GM12878 (cell line): ENCODE data around the gene TMEM53. TPM values are rescaled to one million over a fixed set of nuclear protein-coding genes. Genes with fewer than 3 reads are reported as not detected.

Experiments used
- ATAC-seq: fragments of 200-7000 bp; cut with Tn5 transposase; 3 replicates; pipeline ENCODE4 v1.9.1; 2020; ENCODE audit warnings: mild to moderate bottlenecking, moderate library complexity
- BruUV-seq: library from RNA; stranded (reverse); fragments of 400-500 nt; replicated peaks from 2 replicates; lab custom pipeline; 2021; lab: Mats Ljungman, UMichigan
- CTCF ChIA-PET: fragments of 300-600 bp; sonication (Branson Sonifier 250); formaldehyde crosslinking; extraction: SDS; loops from one replicate; lab custom pipeline; 2021; ENCODE audit warnings: inconsistent platforms; lab: Yijun Ruan, JAX
- POLR2A ChIA-PET: fragments of 350-600 bp; formaldehyde crosslinking; extraction: SDS; loops from one replicate; lab custom pipeline; 2021; ENCODE audit warnings: inconsistent platforms; lab: Charles Lee
- RAD21 ChIA-PET: fragments of 300-600 bp; sonication (Branson Sonifier 250); formaldehyde crosslinking; loops from one replicate; lab custom pipeline; 2023; ENCODE audit warnings: antibody characterized with exemption; ENCODE audit not compliant: unreplicated experiment; lab: Charles Lee
- SMC1A ChIA-PET: fragments of 300-600 bp; sonication (Branson Sonifier 250); formaldehyde crosslinking; loops from one replicate; lab custom pipeline; 2023; ENCODE audit not compliant: unreplicated experiment, uncharacterized antibody; lab: Charles Lee
- DNase-seq: peaks from one replicate; pipeline ENCODE4 v3.0.0-alpha.2; 2011; ENCODE audit warnings: low read depth, low spot score
- FAIRE-seq: peaks from 3 replicates; lab custom pipeline; 2011; peaks lifted over from hg19 to GRCh38; lab: Jason Lieb, UNC
- H2AFZ ChIP-seq: 2 replicates; pipeline ENCODE4 v1.6.0; 2011; ENCODE audit warnings: low read depth, low read length, control low read depth; ENCODE audit not compliant: control insufficient read depth
- H3K27ac ChIP-seq: 2 replicates; pipeline ENCODE4 v1.5.1; 2011; ENCODE audit warnings: control low read depth; ENCODE audit not compliant: control insufficient read depth, insufficient read depth
- H3K27me3 ChIP-seq, 2 experiments: replicated peaks in 1 of 2; 2 replicates each; pipeline versions ENCODE4 v1.6.0 to v1.6.1; 2011; ENCODE audit warnings: low read length in 1 of 2; ENCODE audit not compliant: control insufficient read depth in 2 of 2, insufficient read depth in 2 of 2
- H3K36me3 ChIP-seq, 2 experiments: 2 replicates each; pipeline ENCODE4 v1.5.1; 2011; ENCODE audit warnings: low read length in 1 of 2; ENCODE audit not compliant: control insufficient read depth in 2 of 2, insufficient read depth in 2 of 2
- H3K4me1 ChIP-seq: 2 replicates; pipeline ENCODE4 v1.6.1; 2011; ENCODE audit warnings: mild to moderate bottlenecking, low read length, moderate library complexity, mixed read lengths; ENCODE audit not compliant: control insufficient read depth, insufficient read depth
- H3K4me2 ChIP-seq: 2 replicates; pipeline ENCODE4 v1.6.0; 2011; ENCODE audit warnings: control low read depth; ENCODE audit not compliant: control insufficient read depth, insufficient read depth
- H3K4me3 ChIP-seq: fragments of 200-600 bp; sonication (generic); 2 replicates; pipeline ENCODE4 v1.5.1; 2016
- H3K79me2 ChIP-seq: 2 replicates; pipeline ENCODE4 v1.6.0; 2011; ENCODE audit warnings: low read length; ENCODE audit not compliant: control insufficient read depth, insufficient read depth
- H3K9ac ChIP-seq: 2 replicates; pipeline ENCODE4 v1.8.0; 2011; ENCODE audit warnings: low read length, control low read depth, mixed read lengths; ENCODE audit not compliant: control insufficient read depth, insufficient read depth
- H3K9me3 ChIP-seq: replicated peaks from 3 replicates; pipeline ENCODE4 v1.5.1; 2011; ENCODE audit warnings: mild to moderate bottlenecking, low read length; ENCODE audit not compliant: control insufficient read depth, insufficient read depth
- H4K20me1 ChIP-seq: 2 replicates; pipeline ENCODE4 v1.6.0; 2011; ENCODE audit not compliant: control insufficient read depth, insufficient read depth
- BRCA1 ChIP-seq: IDR thresholded peaks from 2 replicates; pipeline ENCODE4 v1.6.1; 2011; ENCODE audit warnings: low read depth, low read length, improper control_type of control experiment
- CTCF ChIP-seq, 3 experiments: IDR thresholded peaks in 2 of 3; conservative IDR thresholded peaks in 1 of 3; 2 replicates each; pipeline ENCODE4 v1.5.1; 2011; ENCODE audit warnings: low read depth in 3 of 3, low read length in 3 of 3, mild to moderate bottlenecking in 3 of 3, control low read depth in 2 of 3, moderate library complexity in 2 of 3, inconsistent platforms in 1 of 3, mixed read lengths in 1 of 3; ENCODE audit not compliant: control insufficient read depth in 2 of 3, insufficient read depth in 1 of 3; ENCODE audit errors: extremely low read depth in 1 of 3
- IRF4 ChIP-seq: IDR thresholded peaks from 2 replicates; pipeline ENCODE4 v1.6.1; 2011; ENCODE audit warnings: low read depth, low read length
- MEF2A ChIP-seq: IDR thresholded peaks from 2 replicates; pipeline ENCODE4 v1.6.1; 2011; ENCODE audit warnings: low read depth, mild to moderate bottlenecking, low read length, moderate library complexity; ENCODE audit not compliant: insufficient read depth
- NR2C1 ChIP-seq: fragments of 450-650 bp; IDR thresholded peaks from 2 replicates; pipeline ENCODE4 v1.6.1; 2017; ENCODE audit warnings: antibody characterized with exemption, mild to moderate bottlenecking, moderate library complexity
- RELB ChIP-seq: fragments of 450-650 bp; IDR thresholded peaks from 2 replicates; pipeline ENCODE4 v1.6.1; 2017; ENCODE audit warnings: low read depth, mild to moderate bottlenecking, moderate library complexity
- SMAD5 ChIP-seq: IDR thresholded peaks from 2 replicates; pipeline ENCODE4 v1.6.1; 2016; ENCODE audit warnings: antibody characterized with exemption, low read depth
- WGBS: methylation state at CpG from one replicate; pipeline ENCODE4 v1.1.6; 2016; ENCODE audit warnings: low lambda C conversion rate; ENCODE audit not compliant: insufficient replicate concordance, insufficient coverage; ENCODE audit errors: missing lambda C conversion rate; 5-methylcytosine and 5-hydroxymethylcytosine counted together
- in situ Hi-C: fragments of 300-500 bp; cut with MboI; formaldehyde crosslinking; loops from 9 replicates; pipeline ENCODE4 v1.14.3; 2018; ENCODE audit warnings: mixed read lengths
- intact Hi-C: fragments of 100-400 bp; cut with micrococcal nuclease; formaldehyde crosslinking; loops from one replicate; pipeline ENCODE4 v1.14.2; 2022; ENCODE audit not compliant: unreplicated experiment
- polyA plus RNA-seq, 11 experiments: library from polyadenylated mRNA; depleted of rRNA in 4 of 11; unstranded in 6 of 11; stranded (reverse) in 5 of 11; fragments of >200 nt; fragmentation: Nextera tagmentation in 4 of 11; fragmentation: Illumina TruSeq in 1 of 11; extraction: Ambion mirVana in 4 of 11; extraction: Trizol in 1 of 11; gene quantifications; 1 replicate in 1 of 11; 2 replicates in 10 of 11; pipeline versions ENCODE4 v1.2.1 to v1.2.3, GENCODE V29; 2011 to 2016; ENCODE audit warnings: inconsistent platforms in 2 of 11, missing spikeins in 2 of 11, low read depth in 1 of 11
- total RNA-seq, 4 experiments: library from RNA; depleted of rRNA in 3 of 4; stranded (reverse); fragments of >200 nt in 3 of 4; fragmentation: Illumina TruSeq in 1 of 4; extraction: Trizol in 1 of 4; gene quantifications; 2 replicates each; pipeline versions ENCODE4 v1.2.1 to v1.2.3, GENCODE V29; 2013 to 2021
- TF ChIP-seq, protein P1 (sequence below): fragments of 450-650 bp; formaldehyde crosslinking; IDR thresholded peaks from 2 replicates; pipeline ENCODE4 v1.5.0; 2022; ENCODE audit warnings: mild to moderate bottlenecking, missing genetic modification characterization
- TF ChIP-seq, protein P2 (sequence below): fragments of 450-650 bp; IDR thresholded peaks from 2 replicates; pipeline ENCODE4 v1.6.1; 2017; ENCODE audit warnings: mild to moderate bottlenecking, moderate library complexity

TMEM53 gene
- total and polyA plus RNA-seq, 10 of the 15 experiments (the other 5 are each of a cell fraction or from before 2014, with no cell fraction given): 3.1 to 23.9 (median 11.1) TPM

DNA sequence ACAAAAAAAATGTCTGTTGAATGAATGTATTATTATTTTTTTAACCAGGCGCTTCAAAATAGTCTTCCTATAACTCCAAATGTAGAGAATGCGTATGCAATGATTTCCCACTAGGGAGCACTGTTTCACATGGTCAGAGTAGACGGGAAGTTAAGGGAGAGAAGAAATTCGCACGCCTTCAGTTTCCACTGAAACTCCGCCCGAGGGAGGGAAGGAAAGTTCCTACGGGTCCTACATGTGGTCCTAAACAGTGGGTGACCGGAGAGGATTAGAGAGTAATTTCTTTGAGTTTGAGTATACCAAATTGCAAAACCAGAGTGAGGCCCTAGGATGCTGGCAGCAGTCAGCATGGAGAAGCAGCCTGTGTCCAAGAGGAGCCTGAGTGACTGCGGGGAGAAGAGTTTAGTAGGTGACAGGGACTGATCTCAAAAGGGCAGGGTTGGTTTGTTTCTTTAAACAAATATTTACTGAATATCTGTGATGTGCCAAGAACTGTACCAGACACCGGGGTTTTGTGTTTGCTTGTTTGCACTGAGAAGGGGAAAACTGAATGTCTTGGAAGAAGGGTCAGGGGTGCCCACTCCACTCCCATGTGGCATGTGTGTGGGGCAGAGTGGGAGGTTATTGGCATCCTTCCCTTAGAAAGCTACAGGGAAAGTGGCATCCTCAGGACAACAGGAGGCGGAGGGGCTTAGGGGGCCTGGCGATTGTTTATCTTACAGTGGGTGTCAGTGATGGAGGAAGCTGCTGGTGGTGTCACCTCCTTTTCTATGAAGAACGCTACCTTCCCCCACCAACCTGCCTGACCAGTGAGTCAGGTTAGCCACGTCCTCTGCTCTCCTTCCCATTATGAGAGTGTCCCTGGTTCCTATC is 33.9 kb upstream of the TMEM53 start:
- BruUV-seq: no TSS peak
- SMC1A ChIA-PET: interaction anchor here (0.8 to 0.9 kb wide), 2 partner anchors 12 to 21 kb away, joined by 3 read pairs; no protein-coding TSS in a partner anchor
- Histone ChIP-seq H3K9ac (no peak overlapping the region), H3K4me3 (peak overlapping the region; percentile 15; the same call in 1 of the 2 replicates), H2AFZ (peak overlapping the region; percentile 57), H3K27ac (no peak overlapping the region), H3K4me1 (peaks cover 21% of the 10 kb centered on the region), H4K20me1 (no peaks in the 10 kb centered on the region), H3K79me2 (no peaks in the 10 kb centered on the region), H3K27me3 (no peaks in the 10 kb centered on the region; a peak in 1 of 4 replicates), H3K36me3 (no peaks in the 10 kb centered on the region), H3K9me3 (no peaks in the 10 kb centered on the region), H3K4me2 (peak overlapping the region; percentile 7; the same call in 1 of the 2 replicates)
- RAD21 ChIA-PET: interaction anchor here (0.6 to 1.4 kb wide), 4 partner anchors 11 to 76 kb away, joined by 3 read pairs; no protein-coding TSS in a partner anchor
- ATAC-seq: peak; percentile 84
- no peak for DNase-seq
- 30% methylated on average over 15 of the region's 15 CpGs for WGBS
- intact Hi-C loops: no loop called here
- in situ Hi-C loops: no loop called here
- POLR2A ChIA-PET: no interaction called here
- FAIRE-seq: peak; percentile 94
- CTCF ChIA-PET: interaction anchor here (0.8 to 2.8 kb wide), 9 partner anchors 10 to 136 kb away, joined by 3 to 12 read pairs (median 4); no protein-coding TSS in a partner anchor
- no peak for TF ChIP-seq NR2C1
- peak; percentile 58 to 70 (median 62) for TF ChIP-seq CTCF (IDR thresholded peaks at IDR 0.05 in 2 of 3, conservative IDR thresholded peaks at IDR 0.05 in 1 of 3; ENCODE audit: control insufficient read depth in 2 of 3, extremely low read depth in 1 of 3, insufficient read depth in 1 of 3, low read depth in 3 of 3, low read length in 3 of 3)
- no peak for TF ChIP-seq BRCA1
- TF ChIP-seq SMAD5: no peak
- TF ChIP-seq RELB: no peak
- TF ChIP-seq IRF4: no peak
- TF ChIP-seq, protein P1, sequence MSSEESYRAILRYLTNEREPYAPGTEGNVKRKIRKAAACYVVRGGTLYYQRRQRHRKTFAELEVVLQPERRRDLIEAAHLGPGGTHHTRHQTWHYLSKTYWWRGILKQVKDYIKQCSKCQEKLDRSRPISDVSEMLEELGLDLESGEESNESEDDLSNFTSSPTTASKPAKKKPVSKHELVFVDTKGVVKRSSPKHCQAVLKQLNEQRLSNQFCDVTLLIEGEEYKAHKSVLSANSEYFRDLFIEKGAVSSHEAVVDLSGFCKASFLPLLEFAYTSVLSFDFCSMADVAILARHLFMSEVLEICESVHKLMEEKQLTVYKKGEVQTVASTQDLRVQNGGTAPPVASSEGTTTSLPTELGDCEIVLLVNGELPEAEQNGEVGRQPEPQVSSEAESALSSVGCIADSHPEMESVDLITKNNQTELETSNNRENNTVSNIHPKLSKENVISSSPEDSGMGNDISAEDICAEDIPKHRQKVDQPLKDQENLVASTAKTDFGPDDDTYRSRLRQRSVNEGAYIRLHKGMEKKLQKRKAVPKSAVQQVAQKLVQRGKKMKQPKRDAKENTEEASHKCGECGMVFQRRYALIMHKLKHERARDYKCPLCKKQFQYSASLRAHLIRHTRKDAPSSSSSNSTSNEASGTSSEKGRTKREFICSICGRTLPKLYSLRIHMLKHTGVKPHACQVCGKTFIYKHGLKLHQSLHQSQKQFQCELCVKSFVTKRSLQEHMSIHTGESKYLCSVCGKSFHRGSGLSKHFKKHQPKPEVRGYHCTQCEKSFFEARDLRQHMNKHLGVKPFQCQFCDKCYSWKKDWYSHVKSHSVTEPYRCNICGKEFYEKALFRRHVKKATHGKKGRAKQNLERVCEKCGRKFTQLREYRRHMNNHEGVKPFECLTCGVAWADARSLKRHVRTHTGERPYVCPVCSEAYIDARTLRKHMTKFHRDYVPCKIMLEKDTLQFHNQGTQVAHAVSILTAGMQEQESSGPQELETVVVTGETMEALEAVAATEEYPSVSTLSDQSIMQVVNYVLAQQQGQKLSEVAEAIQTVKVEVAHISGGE (CRISPR knock-in tag): no peak
- TF ChIP-seq MEF2A: 0 out of 2 replicates have a peak, but pooled peaks have one; percentile 9
- TF ChIP-seq, protein P2, sequence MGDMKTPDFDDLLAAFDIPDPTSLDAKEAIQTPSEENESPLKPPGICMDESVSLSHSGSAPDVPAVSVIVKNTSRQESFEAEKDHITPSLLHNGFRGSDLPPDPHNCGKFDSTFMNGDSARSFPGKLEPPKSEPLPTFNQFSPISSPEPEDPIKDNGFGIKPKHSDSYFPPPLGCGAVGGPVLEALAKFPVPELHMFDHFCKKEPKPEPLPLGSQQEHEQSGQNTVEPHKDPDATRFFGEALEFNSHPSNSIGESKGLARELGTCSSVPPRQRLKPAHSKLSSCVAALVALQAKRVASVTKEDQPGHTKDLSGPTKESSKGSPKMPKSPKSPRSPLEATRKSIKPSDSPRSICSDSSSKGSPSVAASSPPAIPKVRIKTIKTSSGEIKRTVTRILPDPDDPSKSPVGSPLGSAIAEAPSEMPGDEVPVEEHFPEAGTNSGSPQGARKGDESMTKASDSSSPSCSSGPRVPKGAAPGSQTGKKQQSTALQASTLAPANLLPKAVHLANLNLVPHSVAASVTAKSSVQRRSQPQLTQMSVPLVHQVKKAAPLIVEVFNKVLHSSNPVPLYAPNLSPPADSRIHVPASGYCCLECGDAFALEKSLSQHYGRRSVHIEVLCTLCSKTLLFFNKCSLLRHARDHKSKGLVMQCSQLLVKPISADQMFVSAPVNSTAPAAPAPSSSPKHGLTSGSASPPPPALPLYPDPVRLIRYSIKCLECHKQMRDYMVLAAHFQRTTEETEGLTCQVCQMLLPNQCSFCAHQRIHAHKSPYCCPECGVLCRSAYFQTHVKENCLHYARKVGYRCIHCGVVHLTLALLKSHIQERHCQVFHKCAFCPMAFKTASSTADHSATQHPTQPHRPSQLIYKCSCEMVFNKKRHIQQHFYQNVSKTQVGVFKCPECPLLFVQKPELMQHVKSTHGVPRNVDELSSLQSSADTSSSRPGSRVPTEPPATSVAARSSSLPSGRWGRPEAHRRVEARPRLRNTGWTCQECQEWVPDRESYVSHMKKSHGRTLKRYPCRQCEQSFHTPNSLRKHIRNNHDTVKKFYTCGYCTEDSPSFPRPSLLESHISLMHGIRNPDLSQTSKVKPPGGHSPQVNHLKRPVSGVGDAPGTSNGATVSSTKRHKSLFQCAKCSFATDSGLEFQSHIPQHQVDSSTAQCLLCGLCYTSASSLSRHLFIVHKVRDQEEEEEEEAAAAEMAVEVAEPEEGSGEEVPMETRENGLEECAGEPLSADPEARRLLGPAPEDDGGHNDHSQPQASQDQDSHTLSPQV: no peak
